GM20431 (cell line): ENCODE data around the gene ICE1.
"Not testable (repeated sequence)": the region's sequence is repeated elsewhere in the genome, so short reads cannot be mapped to it uniquely, and the experiment has no call there.

Experiments
- in situ Hi-C: fragments of 300-500 bp; cut with MseI, MboI; formaldehyde crosslinking; loops from one replicate; pipeline ENCODE4 v1.15.0; 2020; ENCODE audit warnings: low sequenced_read_pairs; ENCODE audit not compliant: unreplicated experiment

The ICE1 gene

GRCh38 chr5:5395093-5395492, 27.4 kb upstream of the ICE1 start:
- in situ Hi-C loops = not testable (repeated sequence)

GRCh38 chr5:5398071-5398470, 24.4 kb upstream of the ICE1 start:
- in situ Hi-C loops = no loop called here

- in situ Hi-C loops = loop anchor here (10.0 kb wide), 1 partner anchor 526 kb away; no protein-coding TSS in a partner anchor
Observed at GRCh38 chr5:5401095-5401494, 21.4 kb upstream of the ICE1 start.

- in situ Hi-C loops = loop anchor here (10.0 kb wide), 1 partner anchor 529 kb away; no protein-coding TSS in a partner anchor
Observed at GRCh38 chr5:5403741-5404140, 18.7 kb upstream of the ICE1 start.

- in situ Hi-C loops = loop anchor here (10.0 kb wide), 1 partner anchor 530 kb away; no protein-coding TSS in a partner anchor
Observed at GRCh38 chr5:5404381-5404780, 18.1 kb upstream of the ICE1 start.

- in situ Hi-C loops = loop anchor here (10.0 kb wide), 1 partner anchor 531 kb away; no protein-coding TSS in a partner anchor
Observed at GRCh38 chr5:5405441-5405840, 17.0 kb upstream of the ICE1 start.

GRCh38 chr5:5407924-5408323, 14.6 kb upstream of the ICE1 start:
- in situ Hi-C loops = loop anchor here (10.0 kb wide), 1 partner anchor 533 kb away; no protein-coding TSS in a partner anchor

GRCh38 chr5:5409151-5409810, 13.2 kb upstream of the ICE1 start:
- in situ Hi-C loops = loop anchor here (10.0 kb wide), 1 partner anchor 534 kb away; no protein-coding TSS in a partner anchor

- in situ Hi-C loops = loop anchor here (10.0 kb wide), 1 partner anchor 279 kb away; no protein-coding TSS in a partner anchor
Observed at GRCh38 chr5:5413856-5414255, 8.6 kb upstream of the ICE1 start.

GRCh38 chr5:5414999-5415398, 7.5 kb upstream of the ICE1 start:
- in situ Hi-C loops = loop anchor here (10.0 kb wide), 1 partner anchor 280 kb away; no protein-coding TSS in a partner anchor

GRCh38 chr5:5416733-5417132, 5.7 kb upstream of the ICE1 start:
- in situ Hi-C loops = loop anchor here (10.0 kb wide), 1 partner anchor 282 kb away; no protein-coding TSS in a partner anchor

GRCh38 chr5:5418006-5418405, 4.5 kb upstream of the ICE1 start:
- in situ Hi-C loops = loop anchor here (10.0 kb wide), 1 partner anchor 283 kb away; no protein-coding TSS in a partner anchor

- in situ Hi-C loops = loop anchor here (10.0 kb wide), 1 partner anchor 284 kb away; no protein-coding TSS in a partner anchor
Observed at GRCh38 chr5:5418764-5419163, 3.7 kb upstream of the ICE1 start.

GRCh38 chr5:5419291-5420210, 2.9 kb upstream of the ICE1 start:
- in situ Hi-C loops = loop anchor here (10.0 kb wide), 1 partner anchor 285 kb away; no protein-coding TSS in a partner anchor

- in situ Hi-C loops = no loop called here
Observed at GRCh38 chr5:5420251-5420650, 2.2 kb upstream of the ICE1 start.

- in situ Hi-C loops = no loop called here
Observed at GRCh38 chr5:5421149-5421960, 1.1 kb upstream of the ICE1 start.

- in situ Hi-C loops = no loop called here
Observed at GRCh38 chr5:5422819-5423515, 490 bp downstream of the ICE1 start.

- in situ Hi-C loops = no loop called here
Observed at GRCh38 chr5:5423586-5423985, 1.1 kb downstream of the ICE1 start.

GRCh38 chr5:5424736-5425135, 2.3 kb downstream of the ICE1 start:
- in situ Hi-C loops = no loop called here
